ENCODE measurements around the gene PRKN.

The PRKN gene

GRCh38 chr6:161409353-161409752 is 1318.2 kb downstream of the PRKN start:
- Histone ChIP-seq H3K9me2 (ENCODE audit: low read depth, low read length) (no peaks in the 10 kb centered on the region), H3K4me1 (ENCODE audit: insufficient read depth, low read length, severe bottlenecking) (no peaks in the 10 kb centered on the region), H3K27ac (ENCODE audit: low read depth, low read length, poor library complexity, severe bottlenecking) (no peak overlapping the region), H3K36me3 (ENCODE audit: insufficient read depth, low read length) (no peaks in the 10 kb centered on the region), H4K20me1 (ENCODE audit: insufficient read depth, low read length) (no peaks in the 10 kb centered on the region), H3K9me3 (ENCODE audit: low read length) (no peaks in the 10 kb centered on the region), H3K9ac (ENCODE audit: low read length) (no peak overlapping the region), H3K4me3 (ENCODE audit: low read depth, low read length, poor library complexity, severe bottlenecking) (no peak overlapping the region), H3F3A (ENCODE audit: insufficient read depth, low read length) (no peaks in the 10 kb centered on the region), H3K27me3 (ENCODE audit: insufficient read depth, low read length) (no peaks in the 10 kb centered on the region), H2AFZ (ENCODE audit: low read length) (no peak overlapping the region), H3K4me2 (ENCODE audit: low read length) (no peak overlapping the region), H3K79me2 (ENCODE audit: insufficient read depth, low read length) (no peaks in the 10 kb centered on the region)
- TF ChIP-seq CTCF (IDR thresholded peaks at IDR 0.05; ENCODE audit: low read length) (no peak), EZH2 (IDR thresholded peaks at IDR 0.05; ENCODE audit: borderline replicate concordance, low read length) (no peak)

GRCh38 chr6:161408041-161408440 is 1319.5 kb downstream of the PRKN start:
- Histone ChIP-seq H3K9ac (ENCODE audit: low read length) (no peak overlapping the region), H2AFZ (ENCODE audit: low read length) (no peak overlapping the region), H4K20me1 (ENCODE audit: insufficient read depth, low read length) (no peaks in the 10 kb centered on the region), H3K79me2 (ENCODE audit: insufficient read depth, low read length) (no peaks in the 10 kb centered on the region), H3K9me2 (ENCODE audit: low read depth, low read length) (no peaks in the 10 kb centered on the region), H3K4me1 (ENCODE audit: insufficient read depth, low read length, severe bottlenecking) (no peaks in the 10 kb centered on the region), H3K9me3 (ENCODE audit: low read length) (no peaks in the 10 kb centered on the region), H3K4me2 (ENCODE audit: low read length) (no peak overlapping the region), H3K36me3 (ENCODE audit: insufficient read depth, low read length) (no peaks in the 10 kb centered on the region), H3K27me3 (ENCODE audit: insufficient read depth, low read length) (no peaks in the 10 kb centered on the region), H3K27ac (ENCODE audit: low read depth, low read length, poor library complexity, severe bottlenecking) (no peak overlapping the region), H3F3A (ENCODE audit: insufficient read depth, low read length) (no peaks in the 10 kb centered on the region), H3K4me3 (ENCODE audit: low read depth, low read length, poor library complexity, severe bottlenecking) (no peak overlapping the region)
- no peak for TF ChIP-seq CTCF (IDR thresholded peaks at IDR 0.05; ENCODE audit: low read length)
- no peak for TF ChIP-seq EZH2 (IDR thresholded peaks at IDR 0.05; ENCODE audit: borderline replicate concordance, low read length)

GRCh38 chr6:161407581-161407980 is 1320.0 kb downstream of the PRKN start:
- H3K27ac ChIP-seq (ENCODE audit: low read depth, low read length, poor library complexity, severe bottlenecking), result no peak overlapping the region
- no peak overlapping the region for H3K4me2 ChIP-seq (ENCODE audit: low read length)
- no peak overlapping the region for H2AFZ ChIP-seq (ENCODE audit: low read length)
- TF ChIP-seq CTCF (IDR thresholded peaks at IDR 0.05; ENCODE audit: low read length) (no peak), EZH2 (IDR thresholded peaks at IDR 0.05; ENCODE audit: borderline replicate concordance, low read length) (no peak)
- H3K4me1 ChIP-seq (ENCODE audit: insufficient read depth, low read length, severe bottlenecking), result no peaks in the 10 kb centered on the region
- H3F3A ChIP-seq (ENCODE audit: insufficient read depth, low read length), result no peaks in the 10 kb centered on the region
- no peaks in the 10 kb centered on the region for H3K27me3 ChIP-seq (ENCODE audit: insufficient read depth, low read length)
- H3K79me2 ChIP-seq (ENCODE audit: insufficient read depth, low read length), result no peaks in the 10 kb centered on the region
- H3K9me2 ChIP-seq (ENCODE audit: low read depth, low read length), result no peaks in the 10 kb centered on the region
- no peak overlapping the region for H3K9ac ChIP-seq (ENCODE audit: low read length)
- H3K9me3 ChIP-seq (ENCODE audit: low read length), result no peaks in the 10 kb centered on the region
- H4K20me1 ChIP-seq (ENCODE audit: insufficient read depth, low read length), result no peaks in the 10 kb centered on the region
- H3K4me3 ChIP-seq (ENCODE audit: low read depth, low read length, poor library complexity, severe bottlenecking), result no peak overlapping the region
- no peaks in the 10 kb centered on the region for H3K36me3 ChIP-seq (ENCODE audit: insufficient read depth, low read length)

Measured in OCI-LY1 (cell line).